PC-3 (cell line): Measurements from ENCODE around the gene SLC38A9.

Source experiments
- EZH2 ChIP-seq: fragments of 300-600 bp; sonication (generic); IDR thresholded peaks from one replicate; pipeline ENCODE4 v1.6.1; 2017; ENCODE audit warnings: antibody characterized with exemption, mild to moderate bottlenecking, low read length; ENCODE audit not compliant: unreplicated experiment
- EZH2phosphoT487 ChIP-seq: fragments of 300-600 bp; sonication (generic); IDR thresholded peaks from 2 replicates; pipeline ENCODE4 v1.6.1; 2018; ENCODE audit warnings: mild to moderate bottlenecking, antibody characterized with exemption, low read length, borderline replicate concordance
- TF ChIP-seq, protein P1 (sequence below): fragments of 300-600 bp; sonication (generic); conservative IDR thresholded peaks from 2 replicates; pipeline ENCODE4 v1.5.1; 2017; ENCODE audit warnings: antibody characterized with exemption, low read depth, mild to moderate bottlenecking, low read length

DNA sequence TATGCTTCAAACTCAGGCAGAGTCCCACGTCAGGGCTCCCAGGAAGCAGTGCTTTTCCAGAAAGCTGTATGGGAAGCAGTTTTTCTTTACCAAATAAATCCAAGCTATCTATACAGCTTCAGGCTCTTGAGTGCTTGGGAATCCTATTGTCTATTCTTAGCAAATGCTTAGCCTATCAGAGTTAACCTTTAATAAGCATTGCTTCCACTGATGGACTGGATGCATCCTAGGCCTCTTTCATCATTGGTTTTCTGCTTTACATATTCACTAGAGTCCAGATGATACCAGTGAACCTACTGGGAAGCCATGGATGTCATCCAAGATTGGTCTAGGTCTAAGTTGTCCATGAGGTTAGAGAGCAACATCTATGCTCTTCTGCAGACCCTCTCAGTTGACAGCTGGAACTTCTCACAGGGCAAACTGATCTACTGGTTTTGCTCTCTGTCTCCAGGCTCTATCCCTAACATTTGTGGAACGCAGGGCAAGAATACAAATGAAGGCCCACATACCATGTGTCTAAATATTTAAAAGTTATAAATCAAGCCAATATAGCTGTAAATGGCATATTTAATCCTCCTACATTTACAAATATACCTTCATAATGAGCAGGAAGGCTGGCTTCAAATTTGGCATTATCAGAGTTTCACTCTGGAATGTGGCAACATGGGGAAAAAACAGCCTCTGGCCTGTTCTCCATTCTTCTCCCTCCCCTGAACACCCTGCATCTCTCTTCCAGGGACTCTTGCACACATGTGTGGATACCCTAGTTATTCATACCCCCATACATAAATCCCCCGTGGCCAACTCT, 127.5 kb downstream of the SLC38A9 start:
- TF ChIP-seq EZH2 (no peak), EZH2phosphoT487 (no peak)
- TF ChIP-seq, protein P1, sequence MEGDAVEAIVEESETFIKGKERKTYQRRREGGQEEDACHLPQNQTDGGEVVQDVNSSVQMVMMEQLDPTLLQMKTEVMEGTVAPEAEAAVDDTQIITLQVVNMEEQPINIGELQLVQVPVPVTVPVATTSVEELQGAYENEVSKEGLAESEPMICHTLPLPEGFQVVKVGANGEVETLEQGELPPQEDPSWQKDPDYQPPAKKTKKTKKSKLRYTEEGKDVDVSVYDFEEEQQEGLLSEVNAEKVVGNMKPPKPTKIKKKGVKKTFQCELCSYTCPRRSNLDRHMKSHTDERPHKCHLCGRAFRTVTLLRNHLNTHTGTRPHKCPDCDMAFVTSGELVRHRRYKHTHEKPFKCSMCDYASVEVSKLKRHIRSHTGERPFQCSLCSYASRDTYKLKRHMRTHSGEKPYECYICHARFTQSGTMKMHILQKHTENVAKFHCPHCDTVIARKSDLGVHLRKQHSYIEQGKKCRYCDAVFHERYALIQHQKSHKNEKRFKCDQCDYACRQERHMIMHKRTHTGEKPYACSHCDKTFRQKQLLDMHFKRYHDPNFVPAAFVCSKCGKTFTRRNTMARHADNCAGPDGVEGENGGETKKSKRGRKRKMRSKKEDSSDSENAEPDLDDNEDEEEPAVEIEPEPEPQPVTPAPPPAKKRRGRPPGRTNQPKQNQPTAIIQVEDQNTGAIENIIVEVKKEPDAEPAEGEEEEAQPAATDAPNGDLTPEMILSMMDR, result no peak
